VCaP (cell line): ENCODE measurements around the gene RNF144A.

Experiments
- H3K27ac ChIP-seq: fragments of 450-650 bp; 2 replicates; pipeline ENCODE4 v1.5.1; 2017
- CTCF ChIP-seq: fragments of 450-650 bp; conservative IDR thresholded peaks from 2 replicates; pipeline ENCODE4 v1.5.1; 2017; ENCODE audit warnings: mild to moderate bottlenecking, moderate library complexity

Gene RNF144A

GRCh38 chr2:7033136-7033960 lies 116.1 kb downstream of the RNF144A start:
- TF ChIP-seq CTCF: no peak

GRCh38 chr2:7034303-7034702 lies 117.1 kb downstream of the RNF144A start:
- TF ChIP-seq CTCF: peak; percentile 68
- H3K27ac ChIP-seq: no peak overlapping the region

More at GRCh38 chr2:7033136-7033960, 116.1 kb downstream of the RNF144A start:
- peak overlapping the region; percentile 53; the same call in 1 of the 2 replicates for H3K27ac ChIP-seq

GRCh38 chr2:7035884-7036283 lies 118.7 kb downstream of the RNF144A start:
- H3K27ac ChIP-seq: no peak overlapping the region
- no peak for TF ChIP-seq CTCF

- peak; percentile 89 for TF ChIP-seq CTCF
- peak overlapping the region; percentile 15; the same call in 1 of the 2 replicates for H3K27ac ChIP-seq
These were observed 120.4 kb downstream of the RNF144A start for GRCh38 chr2:7037340-7038333.

GRCh38 chr2:7040547-7040946 lies 123.3 kb downstream of the RNF144A start:
- TF ChIP-seq CTCF: no peak
- H3K27ac ChIP-seq: no peak overlapping the region

- TF ChIP-seq CTCF: no peak
These were observed 124.2 kb downstream of the RNF144A start for GRCh38 chr2:7041421-7041820.

GRCh38 chr2:7043690-7044089 lies 126.5 kb downstream of the RNF144A start:
- TF ChIP-seq CTCF: no peak
- H3K27ac ChIP-seq: no peak overlapping the region

More at GRCh38 chr2:7041421-7041820, 124.2 kb downstream of the RNF144A start:
- no peak overlapping the region for H3K27ac ChIP-seq
